ENCODE measurements around the gene GPR84. TPM values are rescaled to one million over a fixed set of nuclear protein-coding genes. Genes with fewer than 3 reads are reported as not detected.

GPR84 gene
- total and polyA plus RNA-seq, 2 of the 8 experiments (the other 6 are each of a cell fraction or from before 2014, with no cell fraction given), result 0.09 TPM; not detected in 1

GRCh38 chr12:54349679-54350078 lies 14.6 kb downstream of the GPR84 start (continued):
- TF ChIP-seq ATF2 (IDR thresholded peaks at IDR 0.05; ENCODE audit: low read length), result no peak

All from H1 (cell line).